ENCODE results near the gene ZDHHC16.

- no peak for TF ChIP-seq CTCF (IDR thresholded peaks at IDR 0.05)
- no peak for TF ChIP-seq POLR2A (IDR thresholded peaks at IDR 0.05)
Measured at GRCh38 chr10:97456034-97456685, 10.2 kb downstream of the ZDHHC16 start.

Measured in Peyer's patch (tissue), 4 donors.